ENCODE results near the gene CHCHD6.

Gene CHCHD6

GRCh38 chr3:126930936-126931600 lies 227.0 kb downstream of the CHCHD6 start:
- no peak overlapping the region for H3K27ac Mint-ChIP-seq
- H3K4me3 Mint-ChIP-seq, result no peak overlapping the region
- H3K27me3 Mint-ChIP-seq (ENCODE audit: low read depth, poor library complexity), result peaks cover 18% of the 10 kb centered on the region
- peaks cover 61% of the 10 kb centered on the region for H3K4me1 Mint-ChIP-seq
- no peak for TF ChIP-seq CTCF (IDR thresholded peaks at IDR 0.05)
- H3K36me3 Mint-ChIP-seq (ENCODE audit: low read depth), result no peaks in the 10 kb centered on the region
- H3K9me3 Mint-ChIP-seq, result no peaks in the 10 kb centered on the region
- no peak for DNase-seq

DNA sequence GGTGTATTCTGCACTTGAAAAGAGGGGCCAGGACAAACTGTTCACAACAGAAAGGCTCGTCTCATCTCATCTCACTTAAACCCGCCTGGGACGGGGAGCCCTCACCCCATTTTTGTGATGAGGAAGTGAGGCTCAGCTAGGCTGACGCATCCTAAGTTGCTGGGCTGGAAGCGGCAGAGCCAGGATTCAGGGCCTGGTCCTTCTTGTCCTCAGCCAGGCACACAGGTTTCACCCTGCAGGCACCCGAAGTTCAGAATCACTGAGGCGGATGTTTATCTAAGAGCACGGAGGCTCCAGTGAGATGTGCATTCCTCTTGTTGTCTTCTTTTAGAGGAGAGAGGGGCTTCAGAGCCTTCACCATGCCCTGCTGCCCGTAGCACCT lies 227.8 kb downstream of the CHCHD6 start:
- H3K27ac Mint-ChIP-seq, result peak overlapping the region; percentile 90
- TF ChIP-seq CTCF (IDR thresholded peaks at IDR 0.05), result no peak
- no peak for DNase-seq
- H3K4me1 Mint-ChIP-seq, result peaks cover 54% of the 10 kb centered on the region
- H3K9me3 Mint-ChIP-seq, result no peaks in the 10 kb centered on the region
- H3K36me3 Mint-ChIP-seq (ENCODE audit: low read depth), result no peaks in the 10 kb centered on the region
- peak overlapping the region; percentile 15 for H3K4me3 Mint-ChIP-seq
- peaks cover 14% of the 10 kb centered on the region for H3K27me3 Mint-ChIP-seq (ENCODE audit: low read depth, poor library complexity)

DNA sequence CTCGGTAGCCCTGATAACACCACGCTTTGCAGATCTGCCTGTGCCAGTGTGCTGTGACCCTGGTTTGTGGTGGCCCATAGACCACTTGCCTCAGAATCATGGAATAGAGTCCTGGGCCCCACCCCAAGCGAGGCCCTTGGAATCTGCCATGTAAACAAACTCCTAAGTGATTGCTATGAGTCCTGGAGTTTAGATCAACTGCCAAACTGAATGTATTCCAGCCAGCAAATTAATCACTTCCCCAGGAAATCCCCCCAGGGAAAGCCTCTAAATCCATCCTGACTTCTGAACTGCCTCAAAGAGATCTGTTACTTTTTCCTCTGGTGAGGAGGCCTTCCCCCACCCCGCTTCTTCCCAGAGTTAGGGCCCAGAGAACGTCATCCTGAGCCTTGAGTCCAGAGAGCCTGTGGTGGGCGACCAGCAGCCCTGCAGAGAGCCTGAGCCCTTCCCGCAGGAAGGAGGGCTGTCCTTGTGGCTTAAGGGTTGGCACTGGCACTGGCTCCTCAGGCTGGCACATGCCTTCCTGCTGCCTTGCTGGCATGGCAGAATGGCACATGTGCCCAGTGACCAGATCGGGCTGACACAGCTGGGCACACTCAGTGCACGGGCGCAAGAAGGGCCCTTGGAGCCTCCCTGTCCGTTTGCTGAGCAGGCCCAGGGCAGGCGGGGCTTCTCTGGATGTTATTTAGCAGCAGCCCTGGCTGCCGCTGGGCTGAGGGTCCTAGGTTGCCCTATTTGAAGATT lies 228.3 kb downstream of the CHCHD6 start:
- TF ChIP-seq CTCF (IDR thresholded peaks at IDR 0.05), result no peak
- no peaks in the 10 kb centered on the region for H3K9me3 Mint-ChIP-seq
- no peaks in the 10 kb centered on the region for H3K36me3 Mint-ChIP-seq (ENCODE audit: low read depth)
- DNase-seq, result no peak
- peaks cover 12% of the 10 kb centered on the region for H3K27me3 Mint-ChIP-seq (ENCODE audit: low read depth, poor library complexity)
- H3K27ac Mint-ChIP-seq, result peak overlapping the region; percentile 90
- peaks cover 55% of the 10 kb centered on the region for H3K4me1 Mint-ChIP-seq
- H3K4me3 Mint-ChIP-seq, result no peak overlapping the region

DNA sequence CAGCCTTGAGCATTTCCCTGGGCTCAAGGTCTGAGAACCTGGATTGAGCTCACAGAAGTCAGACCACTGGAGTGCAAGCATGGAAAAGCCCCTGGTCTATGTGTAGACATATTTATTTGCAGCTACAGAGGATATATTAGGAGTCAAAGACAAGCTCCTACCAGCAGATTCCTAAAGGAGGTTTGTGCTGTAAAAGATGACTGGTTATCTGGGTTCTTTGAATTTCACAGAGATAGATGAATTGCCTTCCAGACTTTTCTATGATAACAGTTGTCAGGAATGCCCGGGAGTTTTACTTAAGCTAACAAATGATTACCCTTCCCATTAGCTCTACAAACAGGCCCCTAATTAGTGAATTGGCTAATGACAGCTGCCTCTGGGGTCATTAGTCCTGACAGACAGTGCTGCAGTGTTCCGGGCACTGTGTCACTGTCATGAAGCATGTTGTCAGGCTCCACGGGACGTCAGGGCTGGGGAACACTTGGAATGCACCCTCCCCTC lies 230.0 kb downstream of the CHCHD6 start:
- no peaks in the 10 kb centered on the region for H3K9me3 Mint-ChIP-seq
- H3K27me3 Mint-ChIP-seq (ENCODE audit: low read depth, poor library complexity), result peaks cover 19% of the 10 kb centered on the region
- DNase-seq, result peak; percentile 44
- peak overlapping the region; percentile 3 for H3K27ac Mint-ChIP-seq
- TF ChIP-seq CTCF (IDR thresholded peaks at IDR 0.05), result no peak
- H3K36me3 Mint-ChIP-seq (ENCODE audit: low read depth), result no peaks in the 10 kb centered on the region
- peak overlapping the region; percentile 39 for H3K4me3 Mint-ChIP-seq
- H3K4me1 Mint-ChIP-seq, result peaks cover 69% of the 10 kb centered on the region

- no peaks in the 10 kb centered on the region for H3K9me3 Mint-ChIP-seq
- no peak overlapping the region for H3K27ac Mint-ChIP-seq
- DNase-seq, result no peak
- peaks cover 72% of the 10 kb centered on the region for H3K4me1 Mint-ChIP-seq
- no peak overlapping the region for H3K4me3 Mint-ChIP-seq
- H3K36me3 Mint-ChIP-seq (ENCODE audit: low read depth), result no peaks in the 10 kb centered on the region
- peaks cover 17% of the 10 kb centered on the region for H3K27me3 Mint-ChIP-seq (ENCODE audit: low read depth, poor library complexity)
- TF ChIP-seq CTCF (IDR thresholded peaks at IDR 0.05), result no peak
Observed at GRCh38 chr3:126934991-126935390, 231.0 kb downstream of the CHCHD6 start.

Measured in nephron progenitor cell (in vitro differentiated cells).